ENCODE results near the gene DUSP12. TPM values are rescaled to one million over a fixed set of nuclear protein-coding genes. Genes with fewer than 3 reads are reported as not detected.

Gene DUSP12
- polyA plus RNA-seq (2013, experiment 1 of 2): 40.0 TPM
- polyA plus RNA-seq (2013, experiment 2 of 2): 40.3 TPM

GRCh38 chr1:161749509-161750407, at the start of gene DUSP12:
DUSP12 (plus strand) TSS chr1:161749786; CDS start chr1:161749802, 16 bp downstream.
- Histone ChIP-seq H3K79me1 (ENCODE audit: low read depth, low read length) (no peaks in the 10 kb centered on the region), H3K23ac (ENCODE audit: low read depth, low read length, poor library complexity) (peak within 1 kb of the TSS; percentile 87), H2BK5ac (ENCODE audit: low read length) (peak within 1 kb of the TSS; percentile 85), H3K27me3 (ENCODE audit: control insufficient read depth in 3 of 3, insufficient read depth in 3 of 3, low read depth in 1 of 3, low read length in 3 of 3) (peaks cover 0 to 6% (median 0%) of the 10 kb centered on the region in 3 experiments), H3K9me3 (replicated peaks in 1 of 2; ENCODE audit: control insufficient read depth in 2 of 2, insufficient read depth in 1 of 2, low read depth in 1 of 2, low read length in 2 of 2) (no peaks in the 10 kb centered on the region), H3K27ac (replicated peaks; ENCODE audit: low read length) (peak within 1 kb of the TSS; percentile 97), H3K36me3 (replicated peaks in 1 of 2; ENCODE audit: control insufficient read depth in 2 of 2, insufficient read depth in 2 of 2, low read length in 2 of 2) (peaks cover 8 to 40% of the 10 kb centered on the region in 2 donors), H2AFZ (ENCODE audit: low read length) (peak within 1 kb of the TSS; percentile 95), H2BK120ac (ENCODE audit: low read depth, low read length) (no peak within 1 kb of the TSS), H3K18ac (ENCODE audit: low read length) (peak within 1 kb of the TSS; percentile 99), H4K8ac (ENCODE audit: low read depth, low read length) (peak within 1 kb of the TSS; percentile 87), H3K14ac (ENCODE audit: low read length) (no peak within 1 kb of the TSS), H2AK5ac (ENCODE audit: low read depth, low read length) (peak within 1 kb of the TSS; percentile 63), H2BK15ac (ENCODE audit: low read length) (peak within 1 kb of the TSS; percentile 88), H3K9ac (ENCODE audit: low read depth, low read length, poor library complexity) (peak within 1 kb of the TSS; percentile 99), H3K4ac (ENCODE audit: low read length) (peak within 1 kb of the TSS; percentile 81), H3K4me3 (ENCODE audit: low read length in 2 of 2) (peak within 1 kb of the TSS; percentile 84 to 96), H3K4me1 (ENCODE audit: control insufficient read depth in 2 of 2, insufficient read depth in 1 of 2, low read depth in 1 of 2, low read length in 2 of 2) (peaks cover 1 to 2% of the 10 kb centered on the region in 2 donors), H2BK12ac (ENCODE audit: low read length) (no peak within 1 kb of the TSS), H4K91ac (ENCODE audit: low read depth, low read length, poor library complexity) (no peak within 1 kb of the TSS), H3K4me2 (ENCODE audit: insufficient read depth, low read length, poor library complexity, severe bottlenecking) (peak within 1 kb of the TSS; percentile 51)
- DNase-seq (ENCODE audit: low spot score): peak; percentile 92
- no CpG with 5 or more reads among the region's 65 CpGs for WGBS, 2 donors (ENCODE audit: extremely low coverage in 2 of 2, insufficient read length in 2 of 2, insufficient replicate concordance in 1 of 2)

GRCh38 chr1:161702250-161702649, 47.3 kb upstream of the DUSP12 start:
- no peak overlapping the region for H2BK5ac ChIP-seq (ENCODE audit: low read length)
- H3K18ac ChIP-seq (ENCODE audit: low read length): no peak overlapping the region
- H3K23ac ChIP-seq (ENCODE audit: low read depth, low read length, poor library complexity): no peak overlapping the region
- no peak overlapping the region for H3K27ac ChIP-seq (replicated peaks; ENCODE audit: low read length)
- H3K27me3 ChIP-seq (ENCODE audit: control insufficient read depth in 3 of 3, insufficient read depth in 3 of 3, low read depth in 1 of 3, low read length in 3 of 3): no peaks in the 10 kb centered on the region
- no peak overlapping the region for H3K4me3 ChIP-seq (ENCODE audit: low read length in 2 of 2)
- no peak overlapping the region for H3K9ac ChIP-seq (ENCODE audit: low read depth, low read length, poor library complexity)
- no peak overlapping the region for H2AFZ ChIP-seq (ENCODE audit: low read length)
- no peak overlapping the region for H3K4ac ChIP-seq (ENCODE audit: low read length)
- H4K8ac ChIP-seq (ENCODE audit: low read depth, low read length): no peak overlapping the region
- no peaks in the 10 kb centered on the region for H3K79me1 ChIP-seq (ENCODE audit: low read depth, low read length)
- H2BK15ac ChIP-seq (ENCODE audit: low read length): no peak overlapping the region
- H3K14ac ChIP-seq (ENCODE audit: low read length): no peak overlapping the region
- H2BK120ac ChIP-seq (ENCODE audit: low read depth, low read length): no peak overlapping the region
- WGBS, 2 donors (ENCODE audit: extremely low coverage in 2 of 2, insufficient read length in 2 of 2, insufficient replicate concordance in 1 of 2): no CpG with 5 or more reads among the region's 8 CpGs
- no peaks in the 10 kb centered on the region for H3K36me3 ChIP-seq (replicated peaks in 1 of 2; ENCODE audit: control insufficient read depth in 2 of 2, insufficient read depth in 2 of 2, low read length in 2 of 2)
- H3K4me1 ChIP-seq (ENCODE audit: control insufficient read depth in 2 of 2, insufficient read depth in 1 of 2, low read depth in 1 of 2, low read length in 2 of 2): no peaks in the 10 kb centered on the region
- H2AK5ac ChIP-seq (ENCODE audit: low read depth, low read length): no peak overlapping the region
- H2BK12ac ChIP-seq (ENCODE audit: low read length): no peak overlapping the region
- DNase-seq (ENCODE audit: low spot score): no peak
- no peaks in the 10 kb centered on the region for H3K9me3 ChIP-seq (replicated peaks in 1 of 2; ENCODE audit: control insufficient read depth in 2 of 2, insufficient read depth in 1 of 2, low read depth in 1 of 2, low read length in 2 of 2)
- no peak overlapping the region for H4K91ac ChIP-seq (ENCODE audit: low read depth, low read length, poor library complexity)
- H3K4me2 ChIP-seq (ENCODE audit: insufficient read depth, low read length, poor library complexity, severe bottlenecking): no peak overlapping the region

- no peak overlapping the region for H3K23ac ChIP-seq (ENCODE audit: low read depth, low read length, poor library complexity)
- H3K79me1 ChIP-seq (ENCODE audit: low read depth, low read length): no peaks in the 10 kb centered on the region
- no peak overlapping the region for H3K18ac ChIP-seq (ENCODE audit: low read length)
- H3K9me3 ChIP-seq (replicated peaks in 1 of 2; ENCODE audit: control insufficient read depth in 2 of 2, insufficient read depth in 1 of 2, low read depth in 1 of 2, low read length in 2 of 2): no peaks in the 10 kb centered on the region
- no peaks in the 10 kb centered on the region for H3K4me1 ChIP-seq (ENCODE audit: control insufficient read depth in 2 of 2, insufficient read depth in 1 of 2, low read depth in 1 of 2, low read length in 2 of 2)
- H3K27me3 ChIP-seq (ENCODE audit: control insufficient read depth in 3 of 3, insufficient read depth in 3 of 3, low read depth in 1 of 3, low read length in 3 of 3): peaks cover 0 to 8% (median 0%) of the 10 kb centered on the region in 3 experiments
- no peak overlapping the region for H3K4me2 ChIP-seq (ENCODE audit: insufficient read depth, low read length, poor library complexity, severe bottlenecking)
- H3K4ac ChIP-seq (ENCODE audit: low read length): no peak overlapping the region
- H3K14ac ChIP-seq (ENCODE audit: low read length): no peak overlapping the region
- no peak overlapping the region for H3K9ac ChIP-seq (ENCODE audit: low read depth, low read length, poor library complexity)
- no peaks in the 10 kb centered on the region for H3K36me3 ChIP-seq (replicated peaks in 1 of 2; ENCODE audit: control insufficient read depth in 2 of 2, insufficient read depth in 2 of 2, low read length in 2 of 2)
- no peak overlapping the region for H4K91ac ChIP-seq (ENCODE audit: low read depth, low read length, poor library complexity)
- no peak overlapping the region for H3K4me3 ChIP-seq (ENCODE audit: low read length in 2 of 2)
- no peak overlapping the region for H3K27ac ChIP-seq (replicated peaks; ENCODE audit: low read length)
- no peak overlapping the region for H2AK5ac ChIP-seq (ENCODE audit: low read depth, low read length)
- H2BK15ac ChIP-seq (ENCODE audit: low read length): no peak overlapping the region
- no peak overlapping the region for H2BK5ac ChIP-seq (ENCODE audit: low read length)
- no peak overlapping the region for H2AFZ ChIP-seq (ENCODE audit: low read length)
- no peak for DNase-seq (ENCODE audit: low spot score)
- no CpG with 5 or more reads among the region's 4 CpGs for WGBS, 2 donors (ENCODE audit: extremely low coverage in 2 of 2, insufficient read length in 2 of 2, insufficient replicate concordance in 1 of 2)
- H2BK120ac ChIP-seq (ENCODE audit: low read depth, low read length): no peak overlapping the region
- no peak overlapping the region for H4K8ac ChIP-seq (ENCODE audit: low read depth, low read length)
- no peak overlapping the region for H2BK12ac ChIP-seq (ENCODE audit: low read length)
Measured at GRCh38 chr1:161705537-161705936, 44.0 kb upstream of the DUSP12 start.

GRCh38 chr1:161706113-161706481, 43.5 kb upstream of the DUSP12 start:
- H3K4me3 ChIP-seq (ENCODE audit: low read length in 2 of 2): no peak overlapping the region
- H3K79me1 ChIP-seq (ENCODE audit: low read depth, low read length): no peaks in the 10 kb centered on the region
- H3K4me1 ChIP-seq (ENCODE audit: control insufficient read depth in 2 of 2, insufficient read depth in 1 of 2, low read depth in 1 of 2, low read length in 2 of 2): no peaks in the 10 kb centered on the region
- no peaks in the 10 kb centered on the region for H3K9me3 ChIP-seq (replicated peaks in 1 of 2; ENCODE audit: control insufficient read depth in 2 of 2, insufficient read depth in 1 of 2, low read depth in 1 of 2, low read length in 2 of 2)
- no peak overlapping the region for H2BK15ac ChIP-seq (ENCODE audit: low read length)
- H4K8ac ChIP-seq (ENCODE audit: low read depth, low read length): no peak overlapping the region
- H2AK5ac ChIP-seq (ENCODE audit: low read depth, low read length): no peak overlapping the region
- H2AFZ ChIP-seq (ENCODE audit: low read length): no peak overlapping the region
- H2BK5ac ChIP-seq (ENCODE audit: low read length): no peak overlapping the region
- H3K36me3 ChIP-seq (replicated peaks in 1 of 2; ENCODE audit: control insufficient read depth in 2 of 2, insufficient read depth in 2 of 2, low read length in 2 of 2): no peaks in the 10 kb centered on the region
- H4K91ac ChIP-seq (ENCODE audit: low read depth, low read length, poor library complexity): no peak overlapping the region
- H2BK120ac ChIP-seq (ENCODE audit: low read depth, low read length): no peak overlapping the region
- H3K4ac ChIP-seq (ENCODE audit: low read length): no peak overlapping the region
- DNase-seq (ENCODE audit: low spot score): no peak
- no peak overlapping the region for H3K27ac ChIP-seq (replicated peaks; ENCODE audit: low read length)
- no peak overlapping the region for H3K23ac ChIP-seq (ENCODE audit: low read depth, low read length, poor library complexity)
- H3K9ac ChIP-seq (ENCODE audit: low read depth, low read length, poor library complexity): no peak overlapping the region
- H3K27me3 ChIP-seq (ENCODE audit: control insufficient read depth in 3 of 3, insufficient read depth in 3 of 3, low read depth in 1 of 3, low read length in 3 of 3): peaks cover 0 to 12% (median 0%) of the 10 kb centered on the region in 3 experiments
- H3K4me2 ChIP-seq (ENCODE audit: insufficient read depth, low read length, poor library complexity, severe bottlenecking): no peak overlapping the region
- H3K14ac ChIP-seq (ENCODE audit: low read length): no peak overlapping the region
- WGBS, 2 donors (ENCODE audit: extremely low coverage in 2 of 2, insufficient read length in 2 of 2, insufficient replicate concordance in 1 of 2): no CpG with 5 or more reads among the region's 3 CpGs
- H3K18ac ChIP-seq (ENCODE audit: low read length): no peak overlapping the region
- no peak overlapping the region for H2BK12ac ChIP-seq (ENCODE audit: low read length)
